K562 (cell line): ENCODE results near the gene NFIC. TPM values are rescaled to one million over a fixed set of nuclear protein-coding genes. Genes with fewer than 3 reads are reported as not detected.

Source experiments
- ATF3 ChIP-seq, 2 experiments: fragments of 450-650 bp in 1 of 2; sonication (generic) in 1 of 2; formaldehyde crosslinking in 1 of 2; IDR thresholded peaks in 1 of 2; conservative IDR thresholded peaks in 1 of 2; 2 replicates each; pipeline versions ENCODE4 v1.6.1 to v1.8.1; 2016 to 2023; ENCODE audit warnings: mild to moderate bottlenecking in 2 of 2, moderate library complexity in 2 of 2, inconsistent platforms in 1 of 2, missing genetic modification reagents in 1 of 2
- CAMTA2 ChIP-seq: fragments of 250-450 bp; sonication (Bioruptor Pico); conservative IDR thresholded peaks from 2 replicates; pipeline ENCODE4 v1.5.1; 2022
- CBFB ChIP-seq: sonication (generic); formaldehyde crosslinking; IDR thresholded peaks from 2 replicates; pipeline ENCODE4 v1.4.0; 2020; ENCODE audit warnings: mild to moderate bottlenecking, missing genetic modification reagents
- CHAMP1 ChIP-seq: fragments of 450-650 bp; IDR thresholded peaks from 2 replicates; pipeline ENCODE4 v1.6.1; 2016; ENCODE audit warnings: mild to moderate bottlenecking
- MGA ChIP-seq: fragments of 450-650 bp; IDR thresholded peaks from 2 replicates; pipeline ENCODE4 v1.6.1; 2016; ENCODE audit warnings: mild to moderate bottlenecking, moderate library complexity
- NR2C2 ChIP-seq, 2 experiments: fragments of 200-800 bp in 1 of 2; sonication (Bioruptor generic) in 1 of 2; sonication (generic) in 1 of 2; formaldehyde crosslinking in 1 of 2; IDR thresholded peaks; 2 replicates each; pipeline versions ENCODE4 v1.6.1 to v1.8.0; 2016 to 2022; ENCODE audit warnings: mild to moderate bottlenecking in 1 of 2, missing compliant biosample characterization in 1 of 2, missing genetic modification characterization in 1 of 2, missing genetic modification reagents in 1 of 2
- TBP ChIP-seq: optimal IDR thresholded peaks from 2 replicates; pipeline ENCODE3; 2011; ENCODE audit warnings: low read depth, low read length, improper control_type of control experiment
- TEAD1 ChIP-seq, 2 experiments: fragments of 450-650 bp in 1 of 2; sonication (generic) in 1 of 2; formaldehyde crosslinking; IDR thresholded peaks; 2 replicates each; pipeline versions ENCODE4 v1.4.0 to v1.8.0; 2020 to 2022; ENCODE audit warnings: mild to moderate bottlenecking in 2 of 2, missing genetic modification reagents in 1 of 2
- ZBTB12 ChIP-seq: fragments of 250-450 bp; sonication (Bioruptor Pico); IDR thresholded peaks from 2 replicates; pipeline ENCODE4 v1.4.0; 2020
- ZNF695 ChIP-seq: fragments of 450-650 bp; formaldehyde crosslinking; IDR thresholded peaks from 2 replicates; pipeline ENCODE4 v1.4.0; 2020; ENCODE audit warnings: mild to moderate bottlenecking, moderate library complexity
- ZSCAN32 ChIP-seq: fragments of 450-650 bp; formaldehyde crosslinking; IDR thresholded peaks from 2 replicates; pipeline ENCODE4 v1.4.0; 2020; ENCODE audit warnings: mild to moderate bottlenecking, moderate library complexity
- polyA plus RNA-seq, 8 experiments: library from polyadenylated mRNA; depleted of rRNA in 4 of 8; stranded (reverse) in 5 of 8; unstranded in 3 of 8; fragments of >200 nt; fragmentation: Nextera tagmentation in 2 of 8; fragmentation: Illumina TruSeq in 1 of 8; extraction: Ambion mirVana in 2 of 8; extraction: Trizol in 1 of 8; gene quantifications; 2 replicates each; pipeline versions ENCODE4 v1.2.1 to v1.2.3, GENCODE V29; 2011 to 2014; ENCODE audit warnings: inconsistent platforms in 1 of 8, missing spikeins in 1 of 8
- total RNA-seq, 7 experiments: library from RNA; depleted of rRNA in 6 of 7; stranded (reverse); fragments of >200 nt in 6 of 7; fragmentation: Illumina TruSeq in 2 of 7; extraction: Trizol in 2 of 7; gene quantifications; 2 replicates each; pipeline versions ENCODE4 v1.2.1 to v1.2.3, GENCODE V29; 2011 to 2021; ENCODE audit warnings: low replicate concordance in 1 of 7

Gene NFIC
- total and polyA plus RNA-seq, 9 of the 15 experiments (the other 6 are each of a cell fraction or from before 2014, with no cell fraction given) = 0.71 to 62.1 (median 6.9) TPM

GRCh38 chr19:3324405-3324856 lies 42.0 kb upstream of the NFIC start (continued):
- no peak for TF ChIP-seq MGA
- peak; percentile 19 for TF ChIP-seq TBP
- TF ChIP-seq ZBTB12 (CRISPR knock-in tag) = no peak
- no peak for TF ChIP-seq CAMTA2 (CRISPR knock-in tag)
- TF ChIP-seq ATF3 (IDR thresholded peaks at IDR 0.05) = no peak
- no peak for TF ChIP-seq ATF3 (CRISPR knock-in tag; conservative IDR thresholded peaks at IDR 0.05)
- no peak for TF ChIP-seq ZNF695
- TF ChIP-seq CBFB = no peak
- no peak for TF ChIP-seq ZSCAN32
- no peak for TF ChIP-seq NR2C2 (CRISPR knock-in tag; IDR thresholded peaks at IDR 0.05)
- TF ChIP-seq NR2C2 (tag; IDR thresholded peaks at IDR 0.05) = no peak
- TF ChIP-seq CHAMP1 = 0 out of 2 replicates have a peak, but pooled peaks have one; percentile 25
- peak in 1 of 2 experiments; percentile 65; a peak in 1 of 4 replicates for TF ChIP-seq TEAD1 (CRISPR knock-in tag; IDR thresholded peaks at IDR 0.05)
